ENCODE results near the gene MYZAP.
A peak's percentile ranks its signal among the peaks of the same experiment; 100 is the strongest.
"Not testable (repeated sequence)": the region's sequence is repeated elsewhere in the genome, so short reads cannot be mapped to it uniquely, and the experiment has no call there.

MYZAP gene

DNA sequence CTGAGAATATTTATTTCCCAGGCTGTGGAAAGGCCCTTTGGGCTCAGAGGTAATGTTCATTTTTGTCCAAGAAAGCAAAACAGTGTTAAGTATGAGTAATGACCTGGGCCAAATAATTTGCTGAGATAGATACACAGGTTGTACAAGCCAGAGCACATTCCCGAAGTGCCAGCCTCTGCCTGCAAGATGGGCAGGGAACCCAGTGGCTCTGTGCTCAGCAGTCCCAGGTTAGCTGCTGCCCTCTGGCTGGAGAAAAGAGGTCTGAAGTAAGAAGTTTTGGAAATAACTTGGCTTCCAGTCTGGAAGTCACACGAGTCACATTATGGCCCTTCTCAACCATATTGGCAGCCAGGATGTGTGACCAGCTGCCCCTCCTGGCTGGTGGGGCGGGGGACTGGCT, 20.2 kb downstream of the MYZAP start:
- Histone ChIP-seq H3K4me1 (ENCODE audit: control insufficient read depth in 2 of 2, insufficient read depth in 2 of 2, low read length in 2 of 2) (peaks cover 29 to 45% of the 10 kb centered on the region in 2 donors), H3K9ac (ENCODE audit: low read depth in 1 of 2, low read length in 2 of 2) (no peak overlapping the region), H3K36me3 (ENCODE audit: control insufficient read depth in 2 of 2, insufficient read depth in 2 of 2, low read length in 2 of 2) (no peaks in the 10 kb centered on the region), H3K4me3 (ENCODE audit: low read length in 2 of 2) (no peak overlapping the region), H3K9me3 (ENCODE audit: control insufficient read depth in 2 of 2, low read length in 2 of 2) (no peaks in the 10 kb centered on the region), H3K27me3 (ENCODE audit: control insufficient read depth in 2 of 2, insufficient read depth in 2 of 2, low read length in 2 of 2) (no peaks in the 10 kb centered on the region), H3K27ac (ENCODE audit: low read depth in 2 of 2, low read length in 2 of 2) (peak overlapping the region; percentile 48 to 78)

DNA sequence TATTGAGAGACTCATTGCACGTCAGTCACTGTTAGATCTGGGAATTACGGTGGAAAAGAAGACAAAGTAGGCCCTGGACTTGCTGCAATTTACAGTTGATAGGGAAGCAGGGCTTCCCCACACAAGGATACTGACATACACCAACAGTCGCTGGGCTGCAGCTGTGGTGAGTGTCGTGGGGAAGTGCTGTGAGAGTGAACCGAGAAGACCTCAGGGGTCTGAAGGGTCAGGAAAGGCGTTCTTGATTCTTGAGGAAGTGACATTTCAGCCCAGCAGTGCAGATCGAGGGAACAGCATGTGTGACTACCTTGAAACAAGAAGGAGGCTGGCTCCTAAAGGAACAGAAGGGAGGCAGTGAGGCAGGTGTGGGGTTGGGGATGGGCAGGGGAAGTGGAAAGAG, 22.5 kb downstream of the MYZAP start:
- no peak overlapping the region for H3K4me3 ChIP-seq (ENCODE audit: low read length in 2 of 2)
- H3K9ac ChIP-seq (ENCODE audit: low read depth in 1 of 2, low read length in 2 of 2): no peak overlapping the region
- H3K27me3 ChIP-seq (ENCODE audit: control insufficient read depth in 2 of 2, insufficient read depth in 2 of 2, low read length in 2 of 2): no peaks in the 10 kb centered on the region

DNA sequence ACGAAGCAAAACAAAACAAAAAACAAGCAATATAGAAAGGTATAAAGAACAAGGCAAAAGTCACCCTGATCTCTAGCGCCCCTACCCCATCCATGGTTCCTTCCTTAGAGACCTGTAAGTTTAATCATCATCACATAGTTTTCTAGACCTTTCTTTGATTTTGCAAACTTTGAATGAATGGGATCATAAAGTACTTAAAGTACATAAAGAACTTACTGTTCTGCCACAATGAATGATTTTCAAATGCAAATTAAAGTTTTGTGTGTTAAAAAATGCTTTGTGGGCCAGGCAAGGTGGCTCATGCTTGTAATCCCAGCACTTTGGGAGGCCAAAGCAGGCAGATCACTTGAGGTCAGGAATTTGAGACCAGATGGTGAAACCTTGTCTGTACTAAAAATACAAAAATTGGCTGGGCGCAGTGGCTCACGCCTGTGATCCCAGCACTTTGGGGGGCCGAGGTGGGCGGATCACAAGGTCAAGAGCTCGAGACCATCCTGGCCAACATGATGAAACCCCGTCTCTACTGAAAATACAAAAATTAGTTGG, 24.3 kb downstream of the MYZAP start:
- not testable (repeated sequence) for H3K27me3 ChIP-seq (ENCODE audit: control insufficient read depth in 2 of 2, insufficient read depth in 2 of 2, low read length in 2 of 2); H3K9me3 ChIP-seq (ENCODE audit: control insufficient read depth in 2 of 2, low read length in 2 of 2); H3K9ac ChIP-seq (ENCODE audit: low read depth in 1 of 2, low read length in 2 of 2); H3K27ac ChIP-seq (ENCODE audit: low read depth in 2 of 2, low read length in 2 of 2); H3K4me3 ChIP-seq (ENCODE audit: low read length in 2 of 2); H3K36me3 ChIP-seq (ENCODE audit: control insufficient read depth in 2 of 2, insufficient read depth in 2 of 2, low read length in 2 of 2)
- peaks cover 9 to 14% of the 10 kb centered on the region in 2 donors for H3K4me1 ChIP-seq (ENCODE audit: control insufficient read depth in 2 of 2, insufficient read depth in 2 of 2, low read length in 2 of 2)

More for the DNA sequence above, 22.5 kb downstream of the MYZAP start:
- Histone ChIP-seq H3K27ac (ENCODE audit: low read depth in 2 of 2, low read length in 2 of 2) (no peak overlapping the region), H3K36me3 (ENCODE audit: control insufficient read depth in 2 of 2, insufficient read depth in 2 of 2, low read length in 2 of 2) (no peaks in the 10 kb centered on the region), H3K4me1 (ENCODE audit: control insufficient read depth in 2 of 2, insufficient read depth in 2 of 2, low read length in 2 of 2) (peaks cover 20 to 22% of the 10 kb centered on the region in 2 donors), H3K9me3 (ENCODE audit: control insufficient read depth in 2 of 2, low read length in 2 of 2) (no peaks in the 10 kb centered on the region)

GRCh38 chr15:57618325-57618724, 26.6 kb downstream of the MYZAP start:
- peaks cover 0 to 3% of the 10 kb centered on the region in 2 donors for H3K4me1 ChIP-seq (ENCODE audit: control insufficient read depth in 2 of 2, insufficient read depth in 2 of 2, low read length in 2 of 2)
- H3K9ac ChIP-seq (ENCODE audit: low read depth in 1 of 2, low read length in 2 of 2): no peak overlapping the region
- no peaks in the 10 kb centered on the region for H3K9me3 ChIP-seq (ENCODE audit: control insufficient read depth in 2 of 2, low read length in 2 of 2)
- peaks cover 0 to 10% of the 10 kb centered on the region in 2 donors for H3K36me3 ChIP-seq (ENCODE audit: control insufficient read depth in 2 of 2, insufficient read depth in 2 of 2, low read length in 2 of 2)
- no peaks in the 10 kb centered on the region for H3K27me3 ChIP-seq (ENCODE audit: control insufficient read depth in 2 of 2, insufficient read depth in 2 of 2, low read length in 2 of 2)
- no peak overlapping the region for H3K27ac ChIP-seq (ENCODE audit: low read depth in 2 of 2, low read length in 2 of 2)
- no peak overlapping the region for H3K4me3 ChIP-seq (ENCODE audit: low read length in 2 of 2)

GRCh38 chr15:57619746-57620145, 28.0 kb downstream of the MYZAP start:
- no peaks in the 10 kb centered on the region for H3K9me3 ChIP-seq (ENCODE audit: control insufficient read depth in 2 of 2, low read length in 2 of 2)
- peaks cover 0 to 3% of the 10 kb centered on the region in 2 donors for H3K4me1 ChIP-seq (ENCODE audit: control insufficient read depth in 2 of 2, insufficient read depth in 2 of 2, low read length in 2 of 2)
- H3K27ac ChIP-seq (ENCODE audit: low read depth in 2 of 2, low read length in 2 of 2): no peak overlapping the region
- H3K4me3 ChIP-seq (ENCODE audit: low read length in 2 of 2): no peak overlapping the region
- H3K36me3 ChIP-seq (ENCODE audit: control insufficient read depth in 2 of 2, insufficient read depth in 2 of 2, low read length in 2 of 2): peaks cover 0 to 15% of the 10 kb centered on the region in 2 donors
- no peaks in the 10 kb centered on the region for H3K27me3 ChIP-seq (ENCODE audit: control insufficient read depth in 2 of 2, insufficient read depth in 2 of 2, low read length in 2 of 2)
- no peak overlapping the region for H3K9ac ChIP-seq (ENCODE audit: low read depth in 1 of 2, low read length in 2 of 2)

- peaks cover 0 to 2% of the 10 kb centered on the region in 2 donors for H3K4me1 ChIP-seq (ENCODE audit: control insufficient read depth in 2 of 2, insufficient read depth in 2 of 2, low read length in 2 of 2)
- H3K9ac ChIP-seq (ENCODE audit: low read depth in 1 of 2, low read length in 2 of 2): no peak overlapping the region
Measured at GRCh38 chr15:57624730-57625129, 33.0 kb downstream of the MYZAP start.

GRCh38 chr15:57625703-57626448, 34.2 kb downstream of the MYZAP start:
- Histone ChIP-seq H3K27ac (ENCODE audit: low read depth in 2 of 2, low read length in 2 of 2) (no peak overlapping the region), H3K36me3 (ENCODE audit: control insufficient read depth in 2 of 2, insufficient read depth in 2 of 2, low read length in 2 of 2) (peaks cover 6 to 22% of the 10 kb centered on the region in 2 donors), H3K27me3 (ENCODE audit: control insufficient read depth in 2 of 2, insufficient read depth in 2 of 2, low read length in 2 of 2) (no peaks in the 10 kb centered on the region), H3K9ac (ENCODE audit: low read depth in 1 of 2, low read length in 2 of 2) (no peak overlapping the region), H3K4me3 (ENCODE audit: low read length in 2 of 2) (no peak overlapping the region), H3K4me1 (ENCODE audit: control insufficient read depth in 2 of 2, insufficient read depth in 2 of 2, low read length in 2 of 2) (no peaks in the 10 kb centered on the region), H3K9me3 (ENCODE audit: control insufficient read depth in 2 of 2, low read length in 2 of 2) (no peaks in the 10 kb centered on the region)

More at GRCh38 chr15:57624730-57625129, 33.0 kb downstream of the MYZAP start:
- H3K27ac ChIP-seq (ENCODE audit: low read depth in 2 of 2, low read length in 2 of 2): no peak overlapping the region
- no peaks in the 10 kb centered on the region for H3K27me3 ChIP-seq (ENCODE audit: control insufficient read depth in 2 of 2, insufficient read depth in 2 of 2, low read length in 2 of 2)
- no peaks in the 10 kb centered on the region for H3K9me3 ChIP-seq (ENCODE audit: control insufficient read depth in 2 of 2, low read length in 2 of 2)
- H3K4me3 ChIP-seq (ENCODE audit: low read length in 2 of 2): no peak overlapping the region
- H3K36me3 ChIP-seq (ENCODE audit: control insufficient read depth in 2 of 2, insufficient read depth in 2 of 2, low read length in 2 of 2): peaks cover 6 to 22% of the 10 kb centered on the region in 2 donors

DNA sequence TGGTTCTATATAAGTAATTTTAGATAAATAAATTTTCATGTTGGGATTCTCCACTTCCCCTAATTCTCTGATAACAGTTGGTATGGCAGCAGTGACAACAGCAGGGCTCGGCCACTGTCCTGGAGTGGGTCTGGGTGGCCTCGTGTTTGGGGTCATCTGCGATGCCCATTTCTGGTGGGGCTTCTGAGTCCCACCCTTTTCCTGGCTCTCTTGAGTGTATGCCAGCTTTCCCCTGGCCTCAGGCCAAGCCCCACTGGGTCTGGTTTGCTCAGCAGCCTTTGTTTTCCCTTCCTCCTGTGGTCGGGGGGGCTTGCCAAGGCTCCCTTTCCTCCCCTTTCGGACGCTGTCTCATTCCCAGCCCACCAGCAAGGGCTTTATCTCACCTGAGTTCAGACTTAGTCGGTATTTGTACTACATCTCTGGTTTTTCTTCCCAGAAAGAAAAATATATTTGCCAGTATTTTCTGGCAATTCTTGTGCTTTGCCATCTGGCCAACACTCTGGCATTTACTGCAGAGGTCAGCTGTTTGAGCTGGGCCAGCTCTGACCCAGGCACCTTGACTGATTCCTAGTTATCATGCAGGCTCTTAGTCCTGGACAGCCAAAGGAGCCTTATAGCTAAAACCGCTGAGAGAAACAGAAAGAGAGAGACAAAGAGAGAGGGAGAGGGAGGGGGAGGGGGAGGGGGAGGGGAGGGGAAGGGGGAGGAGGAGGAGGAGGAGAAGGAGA, 35.2 kb downstream of the MYZAP start:
- H3K36me3 ChIP-seq (ENCODE audit: control insufficient read depth in 2 of 2, insufficient read depth in 2 of 2, low read length in 2 of 2): peaks cover 6 to 24% of the 10 kb centered on the region in 2 donors

DNA sequence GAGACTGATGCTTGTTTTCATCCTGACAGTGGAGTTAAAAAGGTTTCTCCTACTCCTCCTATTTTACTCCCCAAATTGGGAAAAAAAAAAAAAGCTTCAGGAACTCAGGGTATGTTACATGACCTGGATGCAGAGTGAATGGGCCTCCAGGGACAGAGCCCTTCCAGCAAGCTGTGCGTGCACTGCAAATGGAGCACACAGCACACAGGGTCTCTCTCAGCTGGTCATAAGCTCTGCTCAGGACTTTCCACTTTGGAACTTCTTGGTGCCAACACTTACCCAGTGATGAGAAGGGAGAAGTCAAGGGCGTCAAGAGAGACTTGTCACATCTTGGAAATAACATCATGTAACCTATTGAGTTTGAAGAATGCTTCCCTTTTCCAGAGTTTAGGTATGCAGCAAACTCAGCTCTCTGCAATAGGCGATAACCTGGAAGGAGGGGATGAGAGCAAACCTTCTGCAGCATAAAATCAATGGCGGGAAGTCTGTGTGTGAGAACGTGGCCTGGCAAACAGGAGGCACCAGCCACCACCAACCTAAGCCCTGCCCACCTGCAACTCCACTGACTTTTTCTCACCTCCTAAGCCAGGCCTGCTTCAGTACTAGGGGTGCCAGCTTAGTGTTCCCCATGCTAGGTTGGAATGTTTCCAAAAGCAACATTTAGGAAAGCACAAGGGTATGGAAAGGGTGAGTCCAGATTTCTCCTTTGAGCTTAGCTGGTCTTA, 39.8 kb downstream of the MYZAP start:
- H3K4me3 ChIP-seq (ENCODE audit: low read length in 2 of 2): no peak overlapping the region
- peaks cover 2 to 11% of the 10 kb centered on the region in 2 donors for H3K4me1 ChIP-seq (ENCODE audit: control insufficient read depth in 2 of 2, insufficient read depth in 2 of 2, low read length in 2 of 2)
- H3K9ac ChIP-seq (ENCODE audit: low read depth in 1 of 2, low read length in 2 of 2): no peak overlapping the region
- no peaks in the 10 kb centered on the region for H3K27me3 ChIP-seq (ENCODE audit: control insufficient read depth in 2 of 2, insufficient read depth in 2 of 2, low read length in 2 of 2)
- no peaks in the 10 kb centered on the region for H3K9me3 ChIP-seq (ENCODE audit: control insufficient read depth in 2 of 2, low read length in 2 of 2)
- peaks cover 5 to 24% of the 10 kb centered on the region in 2 donors for H3K36me3 ChIP-seq (ENCODE audit: control insufficient read depth in 2 of 2, insufficient read depth in 2 of 2, low read length in 2 of 2)
- no peak overlapping the region for H3K27ac ChIP-seq (ENCODE audit: low read depth in 2 of 2, low read length in 2 of 2)

More for the DNA sequence above, 35.2 kb downstream of the MYZAP start:
- no peaks in the 10 kb centered on the region for H3K9me3 ChIP-seq (ENCODE audit: control insufficient read depth in 2 of 2, low read length in 2 of 2)
- no peaks in the 10 kb centered on the region for H3K4me1 ChIP-seq (ENCODE audit: control insufficient read depth in 2 of 2, insufficient read depth in 2 of 2, low read length in 2 of 2)
- no peaks in the 10 kb centered on the region for H3K27me3 ChIP-seq (ENCODE audit: control insufficient read depth in 2 of 2, insufficient read depth in 2 of 2, low read length in 2 of 2)
- no peak overlapping the region for H3K9ac ChIP-seq (ENCODE audit: low read depth in 1 of 2, low read length in 2 of 2)
- no peak overlapping the region for H3K27ac ChIP-seq (ENCODE audit: low read depth in 2 of 2, low read length in 2 of 2)
- no peak overlapping the region for H3K4me3 ChIP-seq (ENCODE audit: low read length in 2 of 2)

All from mucosa of rectum (tissue), 2 donors.